HCT116 (cell line): ENCODE measurements around the gene COL28A1. TPM values are rescaled to one million over a fixed set of nuclear protein-coding genes. Genes with fewer than 3 reads are reported as not detected.

Experiments
- ATAC-seq: fragments of 200-7000 bp; cut with Tn5 transposase; 2 replicates; pipeline ENCODE4 v1.9.1; 2020; ENCODE audit warnings: mild to moderate bottlenecking, moderate library complexity
- BruUV-seq: library from RNA; stranded (reverse); fragments of 400-500 nt; replicated peaks from 2 replicates; lab custom pipeline; 2021; lab: Mats Ljungman, UMichigan
- CTCF ChIA-PET: fragments of 300-600 bp; sonication (Branson Sonifier 250); formaldehyde crosslinking; loops from one replicate; lab custom pipeline; 2021; ENCODE audit warnings: antibody characterized with exemption; lab: Charles Lee
- POLR2A ChIA-PET: fragments of 300-600, 350-600 bp; sonication (Branson Sonifier 250); formaldehyde crosslinking; loops from one replicate; lab custom pipeline; 2021; ENCODE audit warnings: antibody characterized with exemption; lab: Charles Lee
- RAD21 ChIA-PET, 2 experiments: fragments of 300-600 bp; sonication (Branson Sonifier 250); formaldehyde crosslinking; loops; one replicate each; lab custom pipeline; 2023; ENCODE audit warnings: low total read pairs in 2 of 2; ENCODE audit not compliant: uncharacterized antibody in 2 of 2, unreplicated experiment in 2 of 2, low non-redundant PET in 1 of 2; lab: Charles Lee
- DNase-seq: peaks from one replicate; pipeline ENCODE4 v3.0.0-alpha.2; 2010; ENCODE audit warnings: low read depth, low spot score
- H2AFZ ChIP-seq: fragments of 200-600 bp; shearing (Covaris generic), sonication (generic); 2 replicates; pipeline ENCODE4 v1.6.1; 2017; ENCODE audit warnings: low read depth, mixed run types, mixed read lengths, antibody characterized with exemption, low read length; ENCODE audit not compliant: poor library complexity, severe bottlenecking
- H3K27ac ChIP-seq: 2 replicates; pipeline ENCODE4 v1.5.1; 2012; ENCODE audit warnings: low read depth, low read length
- H3K27me3 ChIP-seq: fragments of 200-600 bp; sonication (generic); 2 replicates; pipeline ENCODE4 v1.6.1; 2016; ENCODE audit warnings: mixed run types, low read length, mixed read lengths; ENCODE audit not compliant: insufficient read depth
- H3K36me3 ChIP-seq, 2 experiments: fragments of 200-500 bp in 1 of 2; fragments of 200-600 bp in 1 of 2; sonication (Bioruptor generic) in 1 of 2; sonication (generic) in 1 of 2; 2 replicates each; pipeline versions ENCODE4 v1.5.1 to v1.6.1; 2014 to 2016; ENCODE audit warnings: low read length in 2 of 2, inconsistent platforms in 1 of 2, mixed read lengths in 1 of 2, mixed run types in 1 of 2; ENCODE audit not compliant: insufficient read depth in 2 of 2, control insufficient read depth in 1 of 2
- H3K4me1 ChIP-seq, 2 experiments: fragments of 200-600 bp in 1 of 2; sonication (generic) in 1 of 2; 2 replicates each; pipeline versions ENCODE4 v1.5.1 to v1.6.1; 2012 to 2017; ENCODE audit warnings: low read length in 2 of 2, inconsistent platforms in 1 of 2, mild to moderate bottlenecking in 1 of 2, mixed read lengths in 1 of 2, mixed run types in 1 of 2, moderate library complexity in 1 of 2; ENCODE audit not compliant: insufficient read depth in 2 of 2, control insufficient read depth in 1 of 2
- H3K4me2 ChIP-seq: fragments of 200-600 bp; sonication (generic); 2 replicates; pipeline ENCODE4 v1.6.1; 2017; ENCODE audit warnings: mixed run types, low read length, mixed read lengths
- H3K4me3 ChIP-seq, 2 experiments: fragments of 200-600 bp in 1 of 2; sonication (generic) in 1 of 2; replicated peaks in 1 of 2; 2 replicates each; pipeline ENCODE4 v1.5.1; 2011 to 2016; ENCODE audit warnings: low read length in 2 of 2, control low read depth in 1 of 2, low read depth in 1 of 2, mild to moderate bottlenecking in 1 of 2, mixed read lengths in 1 of 2, mixed run types in 1 of 2
- H3K79me2 ChIP-seq: fragments of 200-600 bp; sonication (generic); 2 replicates; pipeline ENCODE4 v1.6.1; 2017; ENCODE audit warnings: mild to moderate bottlenecking, mixed run types, low read length, moderate library complexity, mixed read lengths; ENCODE audit not compliant: insufficient read depth
- H3K9ac ChIP-seq: fragments of 200-600 bp; sonication (generic); 2 replicates; pipeline ENCODE4 v1.6.1; 2016; ENCODE audit warnings: low read length, mixed read lengths
- H3K9me2 ChIP-seq: fragments of 200-600 bp; sonication (generic), shearing (Covaris generic); 2 replicates; pipeline ENCODE4 v1.6.1; 2017; ENCODE audit warnings: mixed run types, mild to moderate bottlenecking, moderate library complexity; ENCODE audit not compliant: insufficient read depth
- H3K9me3 ChIP-seq, 2 experiments: fragments of 200-500 bp in 1 of 2; fragments of 200-600 bp in 1 of 2; sonication (Bioruptor generic) in 1 of 2; sonication (generic) in 1 of 2; 2 replicates each; pipeline ENCODE4 v1.6.1; 2014 to 2017; ENCODE audit warnings: low read length in 2 of 2, mixed read lengths in 2 of 2, inconsistent platforms in 1 of 2, low read depth in 1 of 2, mild to moderate bottlenecking in 1 of 2, mixed run types in 1 of 2, moderate library complexity in 1 of 2; ENCODE audit not compliant: control insufficient read depth in 1 of 2, insufficient read depth in 1 of 2
- H4K20me1 ChIP-seq: fragments of 200-600 bp; sonication (generic), shearing (Covaris generic); 2 replicates; pipeline ENCODE4 v1.6.1; 2017; ENCODE audit warnings: mixed run types, mild to moderate bottlenecking, moderate library complexity; ENCODE audit not compliant: insufficient read depth
- EZH2 ChIP-seq: fragments of 200-600 bp; sonication (generic); IDR thresholded peaks from 2 replicates; pipeline ENCODE4 v1.6.1; 2017; ENCODE audit warnings: antibody characterized with exemption, mixed run types
- EZH2phosphoT487 ChIP-seq: fragments of 200-600 bp; IDR thresholded peaks from 2 replicates; pipeline ENCODE4 v1.6.1; 2018; ENCODE audit warnings: antibody characterized with exemption, borderline replicate concordance
- FOSL1 ChIP-seq: IDR thresholded peaks from 2 replicates; pipeline ENCODE4 v1.6.1; 2012; ENCODE audit warnings: low read depth
- JUND ChIP-seq: IDR thresholded peaks from 2 replicates; pipeline ENCODE4 v1.6.1; 2012
- POLR2A ChIP-seq: IDR thresholded peaks from 2 replicates; pipeline ENCODE4 v1.7.0; 2011; ENCODE audit warnings: borderline replicate concordance; ENCODE audit not compliant: insufficient read depth, insufficient read length; ENCODE audit errors: extremely low read depth
- ZFX ChIP-seq: fragments of 450-650 bp; IDR thresholded peaks from 2 replicates; pipeline ENCODE4 v1.6.1; 2017
- ZNF274 ChIP-seq: fragments of 200-500 bp; sonication (Bioruptor generic); IDR thresholded peaks from 2 replicates; pipeline ENCODE4 v1.6.1; 2014; ENCODE audit warnings: mild to moderate bottlenecking, low read depth, low read length, inconsistent platforms
- intact Hi-C: fragments of 100-400 bp; cut with micrococcal nuclease; formaldehyde crosslinking; loops from 2 replicates; pipeline ENCODE4 v1.10.0; 2022
- total RNA-seq: library from RNA; stranded (reverse); gene quantifications from one replicate; pipeline ENCODE4 v1.2.1, GENCODE V29; 2021; ENCODE audit not compliant: unreplicated experiment
- TF ChIP-seq, protein P1 (sequence below): IDR thresholded peaks from 2 replicates; pipeline ENCODE4 v1.6.1; 2011; ENCODE audit warnings: mild to moderate bottlenecking, low read length, moderate library complexity; ENCODE audit not compliant: insufficient replicate concordance; ENCODE audit errors: extremely low read depth
- TF ChIP-seq, protein P2 (sequence below): IDR thresholded peaks from 2 replicates; pipeline ENCODE4 v1.6.1; 2012; ENCODE audit warnings: low read depth
- TF ChIP-seq, protein P3 (sequence below), 3 experiments: fragments of 200-600 bp in 1 of 3; sonication (generic) in 1 of 3; IDR thresholded peaks in 2 of 3; conservative IDR thresholded peaks in 1 of 3; 2 replicates each; pipeline ENCODE4 v1.5.1; 2012 to 2017; ENCODE audit warnings: low read depth in 2 of 3, low read length in 2 of 3, antibody characterized with exemption in 1 of 3, borderline replicate concordance in 1 of 3, control low read depth in 1 of 3, mild to moderate bottlenecking in 1 of 3, mixed read lengths in 1 of 3, mixed run types in 1 of 3, moderate library complexity in 1 of 3; ENCODE audit not compliant: insufficient read depth in 1 of 3

COL28A1 gene
- total RNA-seq, 1 experiment from 2014 or later, result 0.12 TPM

DNA sequence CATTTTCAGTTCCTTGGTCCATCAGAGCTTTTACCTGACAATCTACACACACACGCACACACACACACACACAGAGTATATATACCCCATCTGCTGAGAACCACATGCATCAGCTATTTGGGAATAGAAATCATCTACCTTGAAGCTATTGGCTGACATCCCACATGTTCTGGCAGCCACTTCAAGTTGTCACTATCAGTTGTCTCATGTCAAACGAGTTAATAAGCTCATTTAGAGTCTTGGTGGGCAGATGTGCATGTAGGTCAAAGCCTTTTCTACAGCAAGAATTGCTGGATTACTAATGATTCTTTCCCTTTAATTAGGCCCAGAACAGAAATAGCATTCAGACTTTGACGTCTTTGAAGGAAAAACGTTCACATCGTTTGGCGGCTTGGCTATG lies 36.8 kb downstream of the COL28A1 start:
- intact Hi-C loops, result no loop called here
- no peaks in the 10 kb centered on the region for H3K4me1 ChIP-seq
- no peak overlapping the region for H3K4me3 ChIP-seq
- no peaks in the 10 kb centered on the region for H3K36me3 ChIP-seq
- TF ChIP-seq EZH2, result no peak
- H3K79me2 ChIP-seq, result no peaks in the 10 kb centered on the region
- ATAC-seq (no peak), DNase-seq (no peak)
- H2AFZ ChIP-seq, result no peak overlapping the region
- ChIA-PET RAD21 (no interaction called here), CTCF (no interaction called here), POLR2A (no interaction called here)
- no peaks in the 10 kb centered on the region for H3K9me3 ChIP-seq
- no TSS peak for BruUV-seq
- H3K4me2 ChIP-seq, result no peak overlapping the region
- no peaks in the 10 kb centered on the region for H4K20me1 ChIP-seq
- no peak overlapping the region for H3K9ac ChIP-seq
- H3K9me2 ChIP-seq, result no peaks in the 10 kb centered on the region
- no peaks in the 10 kb centered on the region for H3K27me3 ChIP-seq
- H3K27ac ChIP-seq, result no peak overlapping the region

DNA sequence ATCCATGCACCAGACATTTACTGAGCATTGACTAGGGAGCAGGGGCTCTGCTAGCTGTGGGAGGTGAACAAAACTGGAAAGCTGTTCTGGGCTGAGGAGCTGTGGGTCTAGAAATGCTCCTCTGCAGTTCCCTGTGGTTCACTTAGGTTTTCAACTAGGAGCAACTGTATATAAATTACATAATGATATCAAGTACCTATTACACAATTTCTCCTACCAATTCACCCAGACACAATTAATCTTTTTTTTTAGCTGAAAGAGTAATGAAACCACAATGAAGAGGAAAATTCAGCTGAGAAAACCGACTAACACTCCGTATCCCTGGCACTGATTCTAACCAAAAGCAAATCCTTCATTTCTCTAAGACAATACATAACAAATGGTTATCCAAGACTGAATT lies 39.4 kb downstream of the COL28A1 start:
- RAD21 ChIA-PET, result no interaction called here
- no peaks in the 10 kb centered on the region for H3K9me3 ChIP-seq
- TF ChIP-seq FOSL1 (no peak), ZNF274 (no peak), JUND (no peak), ZFX (no peak), EZH2 (no peak), POLR2A (no peak), EZH2phosphoT487 (no peak)
- TF ChIP-seq, protein P1, sequence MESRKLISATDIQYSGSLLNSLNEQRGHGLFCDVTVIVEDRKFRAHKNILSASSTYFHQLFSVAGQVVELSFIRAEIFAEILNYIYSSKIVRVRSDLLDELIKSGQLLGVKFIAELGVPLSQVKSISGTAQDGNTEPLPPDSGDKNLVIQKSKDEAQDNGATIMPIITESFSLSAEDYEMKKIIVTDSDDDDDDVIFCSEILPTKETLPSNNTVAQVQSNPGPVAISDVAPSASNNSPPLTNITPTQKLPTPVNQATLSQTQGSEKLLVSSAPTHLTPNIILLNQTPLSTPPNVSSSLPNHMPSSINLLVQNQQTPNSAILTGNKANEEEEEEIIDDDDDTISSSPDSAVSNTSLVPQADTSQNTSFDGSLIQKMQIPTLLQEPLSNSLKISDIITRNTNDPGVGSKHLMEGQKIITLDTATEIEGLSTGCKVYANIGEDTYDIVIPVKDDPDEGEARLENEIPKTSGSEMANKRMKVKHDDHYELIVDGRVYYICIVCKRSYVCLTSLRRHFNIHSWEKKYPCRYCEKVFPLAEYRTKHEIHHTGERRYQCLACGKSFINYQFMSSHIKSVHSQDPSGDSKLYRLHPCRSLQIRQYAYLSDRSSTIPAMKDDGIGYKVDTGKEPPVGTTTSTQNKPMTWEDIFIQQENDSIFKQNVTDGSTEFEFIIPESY, result no peak
- TF ChIP-seq, protein P2, sequence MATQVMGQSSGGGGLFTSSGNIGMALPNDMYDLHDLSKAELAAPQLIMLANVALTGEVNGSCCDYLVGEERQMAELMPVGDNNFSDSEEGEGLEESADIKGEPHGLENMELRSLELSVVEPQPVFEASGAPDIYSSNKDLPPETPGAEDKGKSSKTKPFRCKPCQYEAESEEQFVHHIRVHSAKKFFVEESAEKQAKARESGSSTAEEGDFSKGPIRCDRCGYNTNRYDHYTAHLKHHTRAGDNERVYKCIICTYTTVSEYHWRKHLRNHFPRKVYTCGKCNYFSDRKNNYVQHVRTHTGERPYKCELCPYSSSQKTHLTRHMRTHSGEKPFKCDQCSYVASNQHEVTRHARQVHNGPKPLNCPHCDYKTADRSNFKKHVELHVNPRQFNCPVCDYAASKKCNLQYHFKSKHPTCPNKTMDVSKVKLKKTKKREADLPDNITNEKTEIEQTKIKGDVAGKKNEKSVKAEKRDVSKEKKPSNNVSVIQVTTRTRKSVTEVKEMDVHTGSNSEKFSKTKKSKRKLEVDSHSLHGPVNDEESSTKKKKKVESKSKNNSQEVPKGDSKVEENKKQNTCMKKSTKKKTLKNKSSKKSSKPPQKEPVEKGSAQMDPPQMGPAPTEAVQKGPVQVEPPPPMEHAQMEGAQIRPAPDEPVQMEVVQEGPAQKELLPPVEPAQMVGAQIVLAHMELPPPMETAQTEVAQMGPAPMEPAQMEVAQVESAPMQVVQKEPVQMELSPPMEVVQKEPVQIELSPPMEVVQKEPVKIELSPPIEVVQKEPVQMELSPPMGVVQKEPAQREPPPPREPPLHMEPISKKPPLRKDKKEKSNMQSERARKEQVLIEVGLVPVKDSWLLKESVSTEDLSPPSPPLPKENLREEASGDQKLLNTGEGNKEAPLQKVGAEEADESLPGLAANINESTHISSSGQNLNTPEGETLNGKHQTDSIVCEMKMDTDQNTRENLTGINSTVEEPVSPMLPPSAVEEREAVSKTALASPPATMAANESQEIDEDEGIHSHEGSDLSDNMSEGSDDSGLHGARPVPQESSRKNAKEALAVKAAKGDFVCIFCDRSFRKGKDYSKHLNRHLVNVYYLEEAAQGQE, result no peak
- TF ChIP-seq, protein P3, sequence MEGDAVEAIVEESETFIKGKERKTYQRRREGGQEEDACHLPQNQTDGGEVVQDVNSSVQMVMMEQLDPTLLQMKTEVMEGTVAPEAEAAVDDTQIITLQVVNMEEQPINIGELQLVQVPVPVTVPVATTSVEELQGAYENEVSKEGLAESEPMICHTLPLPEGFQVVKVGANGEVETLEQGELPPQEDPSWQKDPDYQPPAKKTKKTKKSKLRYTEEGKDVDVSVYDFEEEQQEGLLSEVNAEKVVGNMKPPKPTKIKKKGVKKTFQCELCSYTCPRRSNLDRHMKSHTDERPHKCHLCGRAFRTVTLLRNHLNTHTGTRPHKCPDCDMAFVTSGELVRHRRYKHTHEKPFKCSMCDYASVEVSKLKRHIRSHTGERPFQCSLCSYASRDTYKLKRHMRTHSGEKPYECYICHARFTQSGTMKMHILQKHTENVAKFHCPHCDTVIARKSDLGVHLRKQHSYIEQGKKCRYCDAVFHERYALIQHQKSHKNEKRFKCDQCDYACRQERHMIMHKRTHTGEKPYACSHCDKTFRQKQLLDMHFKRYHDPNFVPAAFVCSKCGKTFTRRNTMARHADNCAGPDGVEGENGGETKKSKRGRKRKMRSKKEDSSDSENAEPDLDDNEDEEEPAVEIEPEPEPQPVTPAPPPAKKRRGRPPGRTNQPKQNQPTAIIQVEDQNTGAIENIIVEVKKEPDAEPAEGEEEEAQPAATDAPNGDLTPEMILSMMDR (IDR thresholded peaks at IDR 0.05 in 2 of 3, conservative IDR thresholded peaks at IDR 0.05 in 1 of 3; ENCODE audit: borderline replicate concordance in 1 of 3, insufficient read depth in 1 of 3, low read depth in 2 of 3, low read length in 2 of 3), result no peak
- H4K20me1 ChIP-seq, result no peaks in the 10 kb centered on the region
- H3K4me3 ChIP-seq, result no peak overlapping the region
- H3K27ac ChIP-seq, result no peak overlapping the region
- no peak overlapping the region for H3K4me2 ChIP-seq
- H3K36me3 ChIP-seq, result no peaks in the 10 kb centered on the region
- POLR2A ChIA-PET, result no interaction called here
- no peaks in the 10 kb centered on the region for H3K9me2 ChIP-seq
- H2AFZ ChIP-seq, result no peak overlapping the region
- CTCF ChIA-PET, result no interaction called here
- peaks cover 7 to 25% of the 10 kb centered on the region in 2 experiments for H3K4me1 ChIP-seq
- intact Hi-C loops, result no loop called here
- DNase-seq (no peak), ATAC-seq (no peak)
- no peaks in the 10 kb centered on the region for H3K79me2 ChIP-seq
- H3K9ac ChIP-seq, result no peak overlapping the region
- no TSS peak for BruUV-seq
- H3K27me3 ChIP-seq, result no peaks in the 10 kb centered on the region
